Measurements from ENCODE around the gene POLR3E. TPM values are rescaled to one million over a fixed set of nuclear protein-coding genes. Genes with fewer than 3 reads are reported as not detected.

The POLR3E gene
- total and polyA plus RNA-seq, 4 donors: 16.0 to 42.9 (median 18.3) TPM

DNA sequence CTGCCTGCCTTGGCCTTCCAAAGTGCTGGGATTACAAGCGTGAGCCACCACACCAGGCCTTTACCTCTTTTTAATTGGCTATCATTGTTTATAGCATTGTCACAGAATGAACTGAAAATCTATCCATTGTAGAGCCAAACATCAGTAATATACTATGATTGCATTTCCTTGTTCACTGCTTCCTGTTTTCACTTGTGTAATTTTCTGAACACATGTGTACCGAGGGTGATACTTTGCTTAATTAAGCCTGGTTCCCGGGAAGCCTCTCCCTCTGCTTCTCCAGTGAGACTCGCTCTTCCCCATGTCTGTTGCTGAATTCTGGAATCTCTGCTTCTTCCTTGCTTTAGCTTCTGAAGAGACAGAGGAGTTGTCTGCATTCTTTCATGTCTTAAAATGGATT lies 33.1 kb downstream of the POLR3E start:
- Histone ChIP-seq H3K9me3 (ENCODE audit: control insufficient read depth in 4 of 4, low read length in 3 of 4) (no peaks in the 10 kb centered on the region), H3K4me1 (ENCODE audit: control insufficient read depth in 4 of 4, insufficient read depth in 4 of 4, low read length in 3 of 4) (no peaks in the 10 kb centered on the region), H3K9ac (ENCODE audit: low read depth in 1 of 2, low read length in 2 of 2) (no peak overlapping the region), H3K36me3 (ENCODE audit: control insufficient read depth in 4 of 4, insufficient read depth in 3 of 4, low read depth in 1 of 4, low read length in 3 of 4) (peaks cover 14 to 62% (median 39%) of the 10 kb centered on the region in 4 donors), H3K4me3 (ENCODE audit: low read depth in 1 of 3, low read length in 3 of 3) (no peak overlapping the region), H3K27ac (ENCODE audit: low read depth in 1 of 2, low read length in 2 of 2) (no peak overlapping the region), H3K27me3 (ENCODE audit: control insufficient read depth in 4 of 4, insufficient read depth in 4 of 4, low read length in 3 of 4) (no peaks in the 10 kb centered on the region)
- no peak for DNase-seq (ENCODE audit: low spot score)
- 79% methylated on average over 4 of the region's 4 CpGs for WGBS
- TF ChIP-seq JUND (IDR thresholded peaks at IDR 0.05) (no peak), FOXA1 (IDR thresholded peaks at IDR 0.05) (no peak), TAF1 (conservative IDR thresholded peaks at IDR 0.05) (no peak), SP1 (IDR thresholded peaks at IDR 0.05) (no peak), RXRA (IDR thresholded peaks at IDR 0.05) (no peak), HNF4A (conservative IDR thresholded peaks at IDR 0.05) (no peak), NR2F2 (IDR thresholded peaks at IDR 0.05) (no peak), RAD21 (IDR thresholded peaks at IDR 0.05) (no peak), YY1 (IDR thresholded peaks at IDR 0.05) (no peak), FOXA2 (IDR thresholded peaks at IDR 0.05) (no peak)
- TF ChIP-seq, protein P1, sequence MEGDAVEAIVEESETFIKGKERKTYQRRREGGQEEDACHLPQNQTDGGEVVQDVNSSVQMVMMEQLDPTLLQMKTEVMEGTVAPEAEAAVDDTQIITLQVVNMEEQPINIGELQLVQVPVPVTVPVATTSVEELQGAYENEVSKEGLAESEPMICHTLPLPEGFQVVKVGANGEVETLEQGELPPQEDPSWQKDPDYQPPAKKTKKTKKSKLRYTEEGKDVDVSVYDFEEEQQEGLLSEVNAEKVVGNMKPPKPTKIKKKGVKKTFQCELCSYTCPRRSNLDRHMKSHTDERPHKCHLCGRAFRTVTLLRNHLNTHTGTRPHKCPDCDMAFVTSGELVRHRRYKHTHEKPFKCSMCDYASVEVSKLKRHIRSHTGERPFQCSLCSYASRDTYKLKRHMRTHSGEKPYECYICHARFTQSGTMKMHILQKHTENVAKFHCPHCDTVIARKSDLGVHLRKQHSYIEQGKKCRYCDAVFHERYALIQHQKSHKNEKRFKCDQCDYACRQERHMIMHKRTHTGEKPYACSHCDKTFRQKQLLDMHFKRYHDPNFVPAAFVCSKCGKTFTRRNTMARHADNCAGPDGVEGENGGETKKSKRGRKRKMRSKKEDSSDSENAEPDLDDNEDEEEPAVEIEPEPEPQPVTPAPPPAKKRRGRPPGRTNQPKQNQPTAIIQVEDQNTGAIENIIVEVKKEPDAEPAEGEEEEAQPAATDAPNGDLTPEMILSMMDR (IDR thresholded peaks at IDR 0.05; ENCODE audit: low read depth, low read length, missing input control): no peak
- TF ChIP-seq, protein P2, sequence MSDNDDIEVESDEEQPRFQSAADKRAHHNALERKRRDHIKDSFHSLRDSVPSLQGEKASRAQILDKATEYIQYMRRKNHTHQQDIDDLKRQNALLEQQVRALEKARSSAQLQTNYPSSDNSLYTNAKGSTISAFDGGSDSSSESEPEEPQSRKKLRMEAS (IDR thresholded peaks at IDR 0.05): no peak

DNA sequence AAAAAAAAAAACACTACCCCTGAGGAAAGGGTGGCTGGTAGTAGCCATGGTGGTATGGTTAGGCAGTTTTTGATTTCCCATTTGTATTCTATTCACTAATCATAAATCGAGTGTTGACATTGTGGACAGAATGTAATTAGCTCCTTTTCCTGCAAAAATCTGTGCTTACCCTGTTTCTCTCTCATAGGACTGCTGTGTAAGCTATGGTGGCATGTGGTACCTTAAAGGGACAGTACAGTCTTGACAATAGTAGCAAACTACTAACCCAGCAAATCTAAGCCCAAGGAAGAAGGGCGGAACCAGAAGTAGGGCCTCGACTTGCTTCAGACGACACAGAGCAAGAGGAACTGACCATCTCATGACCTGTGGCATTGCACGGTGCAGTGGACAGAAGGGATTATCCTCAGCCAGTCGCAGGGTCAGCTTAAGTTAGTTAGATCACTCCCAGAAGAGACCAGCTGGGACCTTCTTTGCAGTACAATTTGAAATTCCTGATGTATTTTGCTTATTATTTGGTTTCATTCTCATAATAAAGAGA lies 36.3 kb downstream of the POLR3E start:
- TF ChIP-seq HNF4G (IDR thresholded peaks at IDR 0.05) (no peak), SP1 (IDR thresholded peaks at IDR 0.05) (no peak), TAF1 (conservative IDR thresholded peaks at IDR 0.05) (no peak), GABPA (IDR thresholded peaks at IDR 0.05 in 1 of 2, conservative IDR thresholded peaks at IDR 0.05 in 1 of 2) (no peak), YY1 (IDR thresholded peaks at IDR 0.05) (no peak), RAD21 (IDR thresholded peaks at IDR 0.05) (no peak)
- 80% methylated on average over 6 of the region's 6 CpGs for WGBS
- no peak for DNase-seq (ENCODE audit: low spot score)
- Histone ChIP-seq H3K4me3 (ENCODE audit: low read depth in 1 of 3, low read length in 3 of 3) (no peak overlapping the region), H3K36me3 (ENCODE audit: control insufficient read depth in 4 of 4, insufficient read depth in 3 of 4, low read depth in 1 of 4, low read length in 3 of 4) (peaks cover 11 to 38% (median 26%) of the 10 kb centered on the region in 4 donors), H3K27me3 (ENCODE audit: control insufficient read depth in 4 of 4, insufficient read depth in 4 of 4, low read length in 3 of 4) (no peaks in the 10 kb centered on the region), H3K9me3 (ENCODE audit: control insufficient read depth in 4 of 4, low read length in 3 of 4) (peaks cover 0 to 5% (median 4%) of the 10 kb centered on the region in 4 donors), H3K27ac (ENCODE audit: low read depth in 1 of 2, low read length in 2 of 2) (no peak overlapping the region), H3K4me1 (ENCODE audit: control insufficient read depth in 4 of 4, insufficient read depth in 4 of 4, low read length in 3 of 4) (no peaks in the 10 kb centered on the region), H3K9ac (ENCODE audit: low read depth in 1 of 2, low read length in 2 of 2) (no peak overlapping the region)

DNA sequence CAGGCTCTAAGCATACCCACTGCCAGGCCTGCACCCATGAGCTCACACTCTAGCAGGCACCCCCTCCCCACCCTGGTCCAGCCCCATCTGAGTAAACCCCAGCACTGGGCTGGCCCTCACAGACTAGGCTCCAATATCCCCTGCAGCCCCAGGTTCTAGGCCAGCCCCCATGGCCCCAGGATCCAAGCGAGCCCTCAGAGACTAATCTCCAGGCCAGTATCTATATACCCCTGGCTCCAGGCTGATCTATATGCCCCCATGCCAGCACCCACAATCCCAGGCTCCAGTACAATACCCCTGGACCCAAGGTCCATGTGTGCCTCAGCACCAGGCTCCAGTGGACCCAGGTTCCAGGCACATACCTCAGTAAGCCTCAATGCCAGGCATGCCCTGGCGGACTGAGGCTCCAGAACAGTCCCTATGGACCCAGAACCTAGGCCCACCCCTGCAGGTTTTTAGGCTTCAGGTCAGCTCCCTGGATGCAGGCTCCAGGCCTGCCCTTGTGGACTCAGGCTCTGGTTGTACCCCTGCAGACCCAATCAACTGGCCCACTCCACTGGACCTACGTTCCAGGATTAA lies 38.5 kb downstream of the POLR3E start:
- DNase-seq (ENCODE audit: low spot score): no peak
- no peak overlapping the region for H3K9ac ChIP-seq (ENCODE audit: low read depth in 1 of 2, low read length in 2 of 2)
- no peak overlapping the region for H3K4me3 ChIP-seq (ENCODE audit: low read depth in 1 of 3, low read length in 3 of 3)
- TF ChIP-seq, protein P3, sequence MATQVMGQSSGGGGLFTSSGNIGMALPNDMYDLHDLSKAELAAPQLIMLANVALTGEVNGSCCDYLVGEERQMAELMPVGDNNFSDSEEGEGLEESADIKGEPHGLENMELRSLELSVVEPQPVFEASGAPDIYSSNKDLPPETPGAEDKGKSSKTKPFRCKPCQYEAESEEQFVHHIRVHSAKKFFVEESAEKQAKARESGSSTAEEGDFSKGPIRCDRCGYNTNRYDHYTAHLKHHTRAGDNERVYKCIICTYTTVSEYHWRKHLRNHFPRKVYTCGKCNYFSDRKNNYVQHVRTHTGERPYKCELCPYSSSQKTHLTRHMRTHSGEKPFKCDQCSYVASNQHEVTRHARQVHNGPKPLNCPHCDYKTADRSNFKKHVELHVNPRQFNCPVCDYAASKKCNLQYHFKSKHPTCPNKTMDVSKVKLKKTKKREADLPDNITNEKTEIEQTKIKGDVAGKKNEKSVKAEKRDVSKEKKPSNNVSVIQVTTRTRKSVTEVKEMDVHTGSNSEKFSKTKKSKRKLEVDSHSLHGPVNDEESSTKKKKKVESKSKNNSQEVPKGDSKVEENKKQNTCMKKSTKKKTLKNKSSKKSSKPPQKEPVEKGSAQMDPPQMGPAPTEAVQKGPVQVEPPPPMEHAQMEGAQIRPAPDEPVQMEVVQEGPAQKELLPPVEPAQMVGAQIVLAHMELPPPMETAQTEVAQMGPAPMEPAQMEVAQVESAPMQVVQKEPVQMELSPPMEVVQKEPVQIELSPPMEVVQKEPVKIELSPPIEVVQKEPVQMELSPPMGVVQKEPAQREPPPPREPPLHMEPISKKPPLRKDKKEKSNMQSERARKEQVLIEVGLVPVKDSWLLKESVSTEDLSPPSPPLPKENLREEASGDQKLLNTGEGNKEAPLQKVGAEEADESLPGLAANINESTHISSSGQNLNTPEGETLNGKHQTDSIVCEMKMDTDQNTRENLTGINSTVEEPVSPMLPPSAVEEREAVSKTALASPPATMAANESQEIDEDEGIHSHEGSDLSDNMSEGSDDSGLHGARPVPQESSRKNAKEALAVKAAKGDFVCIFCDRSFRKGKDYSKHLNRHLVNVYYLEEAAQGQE (IDR thresholded peaks at IDR 0.05): no peak
- TF ChIP-seq, protein P2 (IDR thresholded peaks at IDR 0.05): no peak
- TF ChIP-seq SP1 (IDR thresholded peaks at IDR 0.05) (no peak), FOXA1 (IDR thresholded peaks at IDR 0.05) (no peak), GABPA (IDR thresholded peaks at IDR 0.05 in 1 of 2, conservative IDR thresholded peaks at IDR 0.05 in 1 of 2) (no peak), JUND (IDR thresholded peaks at IDR 0.05) (no peak), YY1 (IDR thresholded peaks at IDR 0.05) (no peak)
- H3K27me3 ChIP-seq (ENCODE audit: control insufficient read depth in 4 of 4, insufficient read depth in 4 of 4, low read length in 3 of 4): no peaks in the 10 kb centered on the region
- H3K36me3 ChIP-seq (ENCODE audit: control insufficient read depth in 4 of 4, insufficient read depth in 3 of 4, low read depth in 1 of 4, low read length in 3 of 4): peaks cover 7 to 34% (median 22%) of the 10 kb centered on the region in 4 donors
- over 99% methylated on average over 3 of the region's 3 CpGs for WGBS
- no peaks in the 10 kb centered on the region for H3K4me1 ChIP-seq (ENCODE audit: control insufficient read depth in 4 of 4, insufficient read depth in 4 of 4, low read length in 3 of 4)
- H3K9me3 ChIP-seq (ENCODE audit: control insufficient read depth in 4 of 4, low read length in 3 of 4): peaks cover 0 to 5% (median 4%) of the 10 kb centered on the region in 4 donors
- H3K27ac ChIP-seq (ENCODE audit: low read depth in 1 of 2, low read length in 2 of 2): no peak overlapping the region
